K562 (cell line): ENCODE results near the gene CCNC. TPM values are rescaled to one million over a fixed set of nuclear protein-coding genes. Genes with fewer than 3 reads are reported as not detected.

ENCODE experiments used
- BCL6 ChIP-seq: fragments of 250-450 bp; sonication (Bioruptor Pico); IDR thresholded peaks from 2 replicates; pipeline ENCODE4 v1.4.0; 2020
- CBX1 ChIP-seq: sonication (generic); IDR thresholded peaks from 2 replicates; pipeline ENCODE4 v1.6.1; 2016; ENCODE audit warnings: antibody characterized with exemption, low read depth, mild to moderate bottlenecking
- DMBX1 ChIP-seq: fragments of 250-450 bp; sonication (Bioruptor Pico); IDR thresholded peaks from 2 replicates; pipeline ENCODE4 v1.8.0; 2022; ENCODE audit warnings: inconsistent platforms, mild to moderate bottlenecking, moderate library complexity, borderline replicate concordance
- FIP1L1 ChIP-seq: fragments of 200-400 bp; formaldehyde crosslinking; IDR thresholded peaks from 2 replicates; pipeline ENCODE4 v1.6.1; 2018; ENCODE audit warnings: mild to moderate bottlenecking, low read depth, low read length; ENCODE audit not compliant: poor library complexity, severe bottlenecking
- FOXA1 ChIP-seq: fragments of 450-650 bp; IDR thresholded peaks from 2 replicates; pipeline ENCODE4 v1.6.1; 2016; ENCODE audit warnings: mild to moderate bottlenecking, borderline replicate concordance
- NFATC3 ChIP-seq: fragments of 450-650 bp; IDR thresholded peaks from 2 replicates; pipeline ENCODE4 v1.6.1; 2017; ENCODE audit warnings: mild to moderate bottlenecking
- RAD51 ChIP-seq: fragments of 450-650 bp; IDR thresholded peaks from 2 replicates; pipeline ENCODE4 v1.7.1; 2016; ENCODE audit warnings: low read depth, mild to moderate bottlenecking, borderline replicate concordance
- ZFP1 ChIP-seq: fragments of 450-650 bp; formaldehyde crosslinking; IDR thresholded peaks from 2 replicates; pipeline ENCODE4 v1.4.0; 2020; ENCODE audit warnings: mild to moderate bottlenecking, mixed read lengths
- ZNF217 ChIP-seq: sonication (generic); formaldehyde crosslinking; IDR thresholded peaks from 2 replicates; pipeline ENCODE4 v1.8.0; 2022; ENCODE audit warnings: mild to moderate bottlenecking, missing genetic modification reagents
- ZNF253 ChIP-seq: fragments of 250-450 bp; sonication (Bioruptor Pico); conservative IDR thresholded peaks from 2 replicates; pipeline ENCODE4 v1.6.1; 2021; ENCODE audit warnings: mild to moderate bottlenecking
- ZNF830 ChIP-seq: fragments of 250-450 bp; sonication (Bioruptor Pico); IDR thresholded peaks from 2 replicates; pipeline ENCODE4 v1.5.0; 2021; ENCODE audit warnings: mild to moderate bottlenecking
- polyA plus RNA-seq, 8 experiments: library from polyadenylated mRNA; depleted of rRNA in 4 of 8; stranded (reverse) in 5 of 8; unstranded in 3 of 8; fragments of >200 nt; fragmentation: Nextera tagmentation in 2 of 8; fragmentation: Illumina TruSeq in 1 of 8; extraction: Ambion mirVana in 2 of 8; extraction: Trizol in 1 of 8; gene quantifications; 2 replicates each; pipeline versions ENCODE4 v1.2.1 to v1.2.3, GENCODE V29; 2011 to 2014; ENCODE audit warnings: inconsistent platforms in 1 of 8, missing spikeins in 1 of 8
- total RNA-seq, 7 experiments: library from RNA; depleted of rRNA in 6 of 7; stranded (reverse); fragments of >200 nt in 6 of 7; fragmentation: Illumina TruSeq in 2 of 7; extraction: Trizol in 2 of 7; gene quantifications; 2 replicates each; pipeline versions ENCODE4 v1.2.1 to v1.2.3, GENCODE V29; 2011 to 2021; ENCODE audit warnings: low replicate concordance in 1 of 7
- TF ChIP-seq, protein P1 (sequence below): fragments of 250-450 bp; sonication (Bioruptor Pico); IDR thresholded peaks from 2 replicates; pipeline ENCODE4 v1.8.0; 2022; ENCODE audit warnings: inconsistent platforms
- TF ChIP-seq, protein P2 (sequence below), 2 experiments: fragments of 450-650 bp; conservative IDR thresholded peaks; 2 replicates each; pipeline ENCODE4 v1.6.1; 2017; ENCODE audit warnings: mild to moderate bottlenecking in 2 of 2, moderate library complexity in 2 of 2
- TF ChIP-seq, protein P3 (sequence below): fragments of 450-650 bp; IDR thresholded peaks from 2 replicates; pipeline ENCODE4 v1.7.1; 2018; ENCODE audit warnings: mild to moderate bottlenecking, low read depth; ENCODE audit not compliant: partially characterized antibody
- TF ChIP-seq, protein P4 (sequence below): fragments of 450-650 bp; IDR thresholded peaks from 2 replicates; pipeline ENCODE4 v1.6.1; 2014; ENCODE audit warnings: low read depth, mild to moderate bottlenecking, moderate library complexity, borderline replicate concordance
- TF ChIP-seq, protein P5 (sequence below): fragments of 250-450 bp; sonication (Bioruptor Pico); IDR thresholded peaks from 2 replicates; pipeline ENCODE4 v1.4.0; 2020; ENCODE audit warnings: mild to moderate bottlenecking

The CCNC gene
- total and polyA plus RNA-seq, 9 of the 15 experiments (the other 6 are each of a cell fraction or from before 2014, with no cell fraction given), result 68.7 to 177 (median 99.6) TPM

DNA sequence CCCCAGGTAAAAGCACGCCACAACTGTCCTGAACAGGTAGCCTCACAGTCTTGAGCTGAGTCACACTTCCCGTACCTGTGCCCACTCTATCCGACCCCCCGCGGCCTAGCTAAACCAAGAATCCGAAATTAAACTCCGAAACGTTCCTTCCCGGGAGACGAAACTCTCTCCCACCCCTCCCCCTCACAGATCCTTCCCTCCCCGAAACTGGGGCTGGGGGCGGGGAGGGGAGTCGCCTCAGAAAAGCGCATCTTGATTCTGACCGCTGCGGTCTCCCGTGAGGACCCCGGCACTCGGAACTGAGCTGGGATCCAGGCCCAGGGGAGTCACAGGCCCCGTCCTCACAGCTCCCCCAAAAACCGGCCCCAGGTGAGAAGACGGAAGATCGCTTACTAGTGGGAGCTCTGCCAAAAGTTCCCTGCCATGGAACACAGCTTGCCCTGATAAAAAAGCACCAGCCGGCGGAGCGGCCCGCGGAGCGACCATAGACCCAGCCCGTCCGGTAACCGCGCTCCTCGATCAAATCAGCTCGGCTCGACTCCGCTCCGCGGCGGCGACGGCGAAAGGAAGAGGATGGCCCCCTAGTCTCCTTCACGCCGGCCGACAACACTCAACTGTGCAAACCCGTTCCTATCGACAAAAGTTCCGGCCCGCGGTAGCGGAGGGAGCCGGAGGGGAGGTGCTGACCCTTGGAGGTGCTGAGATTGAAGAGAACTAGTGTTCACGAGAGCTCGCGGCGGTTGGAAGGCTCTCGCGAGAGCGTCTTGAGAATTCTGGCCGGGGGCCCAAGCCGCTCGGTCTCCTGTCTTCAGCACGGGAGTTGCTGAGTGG, at the start of gene CCNC (continued):
- TF ChIP-seq, protein P1, sequence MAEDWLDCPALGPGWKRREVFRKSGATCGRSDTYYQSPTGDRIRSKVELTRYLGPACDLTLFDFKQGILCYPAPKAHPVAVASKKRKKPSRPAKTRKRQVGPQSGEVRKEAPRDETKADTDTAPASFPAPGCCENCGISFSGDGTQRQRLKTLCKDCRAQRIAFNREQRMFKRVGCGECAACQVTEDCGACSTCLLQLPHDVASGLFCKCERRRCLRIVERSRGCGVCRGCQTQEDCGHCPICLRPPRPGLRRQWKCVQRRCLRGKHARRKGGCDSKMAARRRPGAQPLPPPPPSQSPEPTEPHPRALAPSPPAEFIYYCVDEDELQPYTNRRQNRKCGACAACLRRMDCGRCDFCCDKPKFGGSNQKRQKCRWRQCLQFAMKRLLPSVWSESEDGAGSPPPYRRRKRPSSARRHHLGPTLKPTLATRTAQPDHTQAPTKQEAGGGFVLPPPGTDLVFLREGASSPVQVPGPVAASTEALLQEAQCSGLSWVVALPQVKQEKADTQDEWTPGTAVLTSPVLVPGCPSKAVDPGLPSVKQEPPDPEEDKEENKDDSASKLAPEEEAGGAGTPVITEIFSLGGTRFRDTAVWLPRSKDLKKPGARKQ (CRISPR knock-in tag), result no peak
- TF ChIP-seq NFATC3 (0 out of 2 replicates have a peak, but pooled peaks have one; percentile 79), ZNF253 (CRISPR knock-in tag) (no peak), FOXA1 (no peak), DMBX1 (CRISPR knock-in tag) (no peak; the same call in 1 of the 2 replicates), ZNF830 (0 out of 2 replicates have a peak, but pooled peaks have one; percentile 67), CBX1 (peak; percentile 98), FIP1L1 (peak; percentile 74), ZNF217 (CRISPR knock-in tag) (no peak), RAD51 (no peak), ZFP1 (no peak), BCL6 (CRISPR knock-in tag) (no peak)
- TF ChIP-seq, protein P2, sequence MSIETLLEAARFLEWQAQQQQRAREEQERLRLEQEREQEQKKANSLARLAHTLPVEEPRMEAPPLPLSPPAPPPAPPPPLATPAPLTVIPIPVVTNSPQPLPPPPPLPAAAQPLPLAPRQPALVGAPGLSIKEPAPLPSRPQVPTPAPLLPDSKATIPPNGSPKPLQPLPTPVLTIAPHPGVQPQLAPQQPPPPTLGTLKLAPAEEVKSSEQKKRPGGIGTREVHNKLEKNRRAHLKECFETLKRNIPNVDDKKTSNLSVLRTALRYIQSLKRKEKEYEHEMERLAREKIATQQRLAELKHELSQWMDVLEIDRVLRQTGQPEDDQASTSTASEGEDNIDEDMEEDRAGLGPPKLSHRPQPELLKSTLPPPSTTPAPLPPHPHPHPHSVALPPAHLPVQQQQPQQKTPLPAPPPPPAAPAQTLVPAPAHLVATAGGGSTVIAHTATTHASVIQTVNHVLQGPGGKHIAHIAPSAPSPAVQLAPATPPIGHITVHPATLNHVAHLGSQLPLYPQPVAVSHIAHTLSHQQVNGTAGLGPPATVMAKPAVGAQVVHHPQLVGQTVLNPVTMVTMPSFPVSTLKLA (conservative IDR thresholded peaks at IDR 0.05), result peak in 1 of 2 experiments; percentile 55; a peak in 2 of 4 replicates
- TF ChIP-seq, protein P3, sequence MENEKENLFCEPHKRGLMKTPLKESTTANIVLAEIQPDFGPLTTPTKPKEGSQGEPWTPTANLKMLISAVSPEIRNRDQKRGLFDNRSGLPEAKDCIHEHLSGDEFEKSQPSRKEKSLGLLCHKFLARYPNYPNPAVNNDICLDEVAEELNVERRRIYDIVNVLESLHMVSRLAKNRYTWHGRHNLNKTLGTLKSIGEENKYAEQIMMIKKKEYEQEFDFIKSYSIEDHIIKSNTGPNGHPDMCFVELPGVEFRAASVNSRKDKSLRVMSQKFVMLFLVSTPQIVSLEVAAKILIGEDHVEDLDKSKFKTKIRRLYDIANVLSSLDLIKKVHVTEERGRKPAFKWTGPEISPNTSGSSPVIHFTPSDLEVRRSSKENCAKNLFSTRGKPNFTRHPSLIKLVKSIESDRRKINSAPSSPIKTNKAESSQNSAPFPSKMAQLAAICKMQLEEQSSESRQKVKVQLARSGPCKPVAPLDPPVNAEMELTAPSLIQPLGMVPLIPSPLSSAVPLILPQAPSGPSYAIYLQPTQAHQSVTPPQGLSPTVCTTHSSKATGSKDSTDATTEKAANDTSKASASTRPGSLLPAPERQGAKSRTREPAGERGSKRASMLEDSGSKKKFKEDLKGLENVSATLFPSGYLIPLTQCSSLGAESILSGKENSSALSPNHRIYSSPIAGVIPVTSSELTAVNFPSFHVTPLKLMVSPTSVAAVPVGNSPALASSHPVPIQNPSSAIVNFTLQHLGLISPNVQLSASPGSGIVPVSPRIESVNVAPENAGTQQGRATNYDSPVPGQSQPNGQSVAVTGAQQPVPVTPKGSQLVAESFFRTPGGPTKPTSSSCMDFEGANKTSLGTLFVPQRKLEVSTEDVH, result peak; percentile 78
- TF ChIP-seq, protein P4, sequence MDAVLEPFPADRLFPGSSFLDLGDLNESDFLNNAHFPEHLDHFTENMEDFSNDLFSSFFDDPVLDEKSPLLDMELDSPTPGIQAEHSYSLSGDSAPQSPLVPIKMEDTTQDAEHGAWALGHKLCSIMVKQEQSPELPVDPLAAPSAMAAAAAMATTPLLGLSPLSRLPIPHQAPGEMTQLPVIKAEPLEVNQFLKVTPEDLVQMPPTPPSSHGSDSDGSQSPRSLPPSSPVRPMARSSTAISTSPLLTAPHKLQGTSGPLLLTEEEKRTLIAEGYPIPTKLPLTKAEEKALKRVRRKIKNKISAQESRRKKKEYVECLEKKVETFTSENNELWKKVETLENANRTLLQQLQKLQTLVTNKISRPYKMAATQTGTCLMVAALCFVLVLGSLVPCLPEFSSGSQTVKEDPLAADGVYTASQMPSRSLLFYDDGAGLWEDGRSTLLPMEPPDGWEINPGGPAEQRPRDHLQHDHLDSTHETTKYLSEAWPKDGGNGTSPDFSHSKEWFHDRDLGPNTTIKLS, result peak; percentile 91
- TF ChIP-seq, protein P5, sequence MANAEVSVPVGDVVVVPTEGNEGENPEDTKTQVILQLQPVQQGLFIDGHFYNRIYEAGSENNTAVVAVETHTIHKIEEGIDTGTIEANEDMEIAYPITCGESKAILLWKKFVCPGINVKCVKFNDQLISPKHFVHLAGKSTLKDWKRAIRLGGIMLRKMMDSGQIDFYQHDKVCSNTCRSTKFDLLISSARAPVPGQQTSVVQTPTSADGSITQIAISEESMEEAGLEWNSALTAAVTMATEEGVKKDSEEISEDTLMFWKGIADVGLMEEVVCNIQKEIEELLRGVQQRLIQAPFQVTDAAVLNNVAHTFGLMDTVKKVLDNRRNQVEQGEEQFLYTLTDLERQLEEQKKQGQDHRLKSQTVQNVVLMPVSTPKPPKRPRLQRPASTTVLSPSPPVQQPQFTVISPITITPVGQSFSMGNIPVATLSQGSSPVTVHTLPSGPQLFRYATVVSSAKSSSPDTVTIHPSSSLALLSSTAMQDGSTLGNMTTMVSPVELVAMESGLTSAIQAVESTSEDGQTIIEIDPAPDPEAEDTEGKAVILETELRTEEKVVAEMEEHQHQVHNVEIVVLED, result peak; percentile 46; the same call in 1 of the 2 replicates
